Upper lobe of left lung (tissue), 6 donors: ENCODE measurements around the gene CRPPA. TPM values are rescaled to one million over a fixed set of nuclear protein-coding genes. Genes with fewer than 3 reads are reported as not detected.
A peak's percentile ranks its signal among the peaks of the same experiment; 100 is the strongest.

Experiments used
- ATAC-seq, 2 donors: fragments of 200-7000 bp; cut with Tn5 transposase; one replicate each; pipeline ENCODE4 v1.9.1; 2022; ENCODE audit warnings: mild to moderate bottlenecking in 2 of 2, moderate library complexity in 2 of 2; ENCODE audit not compliant: low FRiP score in 2 of 2
- DNase-seq, 2 donors: peaks; one replicate each; pipeline ENCODE4 v3.0.0-alpha.2; 2019 to 2020
- H3K27ac ChIP-seq, 4 donors: fragments of 200-600 bp; sonication (generic); one replicate each; pipeline ENCODE4 v1.5.1; 2016 to 2019
- H3K27me3 ChIP-seq, 4 donors: fragments of 200-600 bp; sonication (generic); one replicate each; pipeline ENCODE4 v1.5.1; 2017 to 2019
- H3K36me3 ChIP-seq, 4 donors: fragments of 200-600 bp; sonication (generic); one replicate each; pipeline ENCODE4 v1.5.1; 2016 to 2019
- H3K4me1 ChIP-seq, 4 donors: fragments of 200-600 bp; sonication (generic); one replicate each; pipeline ENCODE4 v1.5.1; 2018 to 2019
- H3K4me3 ChIP-seq, 4 donors: fragments of 200-600 bp; sonication (generic); one replicate each; pipeline ENCODE4 v1.5.1; 2017 to 2019; ENCODE audit warnings: mild to moderate bottlenecking in 2 of 4, moderate library complexity in 1 of 4
- H3K9me3 ChIP-seq, 4 donors: fragments of 200-600 bp; sonication (generic); one replicate each; pipeline ENCODE4 v1.5.1; 2018 to 2019
- EP300 ChIP-seq, 4 donors: sonication (generic); formaldehyde crosslinking; IDR thresholded peaks; one replicate each; pipeline ENCODE4 v1.5.1; 2017; ENCODE audit warnings: antibody characterized with exemption in 4 of 4, control low read depth in 2 of 4
- POLR2A ChIP-seq, 4 donors: fragments of 450-650 bp; IDR thresholded peaks; one replicate each; pipeline ENCODE4 v1.5.1; 2016 to 2017; ENCODE audit warnings: antibody characterized with exemption in 4 of 4, mild to moderate bottlenecking in 2 of 4
- POLR2AphosphoS5 ChIP-seq, 2 donors: sonication (generic); formaldehyde crosslinking; IDR thresholded peaks; one replicate each; pipeline ENCODE4 v1.5.1; 2017; ENCODE audit warnings: antibody characterized with exemption in 2 of 2
- WGBS, 2 donors: methylation state at CpG; one replicate each; pipeline ENCODE4 v1.1.5; 2017 to 2018; 5-methylcytosine and 5-hydroxymethylcytosine counted together
- total RNA-seq, 6 donors: library from RNA; depleted of rRNA in 4 of 6; stranded (reverse); fragments of >200 nt in 4 of 6; gene quantifications; one replicate each; pipeline versions ENCODE4 v1.1.0 to v1.2.1, GENCODE V29; 2016 to 2021
- TF ChIP-seq, protein P1 (sequence below), 6 experiments: fragments of 450-650 bp in 4 of 6; fragments of 200-600 bp in 2 of 6; sonication (generic) in 2 of 6; IDR thresholded peaks; one replicate each; pipeline ENCODE4 v1.5.1; 2016 to 2019; ENCODE audit warnings: antibody characterized with exemption in 6 of 6
- donor health status: DM: no; HTN: no; CAD: no; lungs with moderate emphysema.
- donor health status: DM: no; HTN: yes; CAD: no; lungs with severe emphysema.

CRPPA gene
- total RNA-seq, 6 donors from 2014 or later = 1.0 to 3.3 (median 2.4) TPM

DNA sequence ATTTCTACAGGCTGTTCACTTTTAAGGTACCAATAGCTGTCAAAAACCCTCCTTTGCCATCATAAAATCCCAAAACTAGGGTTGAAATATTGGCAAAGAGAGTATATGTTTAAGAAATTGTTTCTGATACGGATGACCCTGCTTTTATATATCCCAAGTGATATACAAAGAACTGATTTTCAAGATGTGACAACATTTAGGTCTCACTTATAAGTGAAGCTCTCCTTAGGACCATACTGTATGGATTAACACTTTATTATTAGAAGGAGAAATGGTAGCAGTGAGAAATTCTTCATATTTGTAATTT is 11.0 kb upstream of the CRPPA start:
- DNase-seq (no peak), ATAC-seq (no peak)
- H3K4me1 ChIP-seq = peaks cover 0 to 6% (median 2%) of the 10 kb centered on the region in 4 donors
- WGBS, 2 donors = 97% methylated on average over 1 of the region's 1 CpG
- H3K9me3 ChIP-seq = no peaks in the 10 kb centered on the region
- H3K4me3 ChIP-seq = no peak overlapping the region
- TF ChIP-seq EP300 (IDR thresholded peaks at IDR 0.05) = no peak
- TF ChIP-seq, protein P1, sequence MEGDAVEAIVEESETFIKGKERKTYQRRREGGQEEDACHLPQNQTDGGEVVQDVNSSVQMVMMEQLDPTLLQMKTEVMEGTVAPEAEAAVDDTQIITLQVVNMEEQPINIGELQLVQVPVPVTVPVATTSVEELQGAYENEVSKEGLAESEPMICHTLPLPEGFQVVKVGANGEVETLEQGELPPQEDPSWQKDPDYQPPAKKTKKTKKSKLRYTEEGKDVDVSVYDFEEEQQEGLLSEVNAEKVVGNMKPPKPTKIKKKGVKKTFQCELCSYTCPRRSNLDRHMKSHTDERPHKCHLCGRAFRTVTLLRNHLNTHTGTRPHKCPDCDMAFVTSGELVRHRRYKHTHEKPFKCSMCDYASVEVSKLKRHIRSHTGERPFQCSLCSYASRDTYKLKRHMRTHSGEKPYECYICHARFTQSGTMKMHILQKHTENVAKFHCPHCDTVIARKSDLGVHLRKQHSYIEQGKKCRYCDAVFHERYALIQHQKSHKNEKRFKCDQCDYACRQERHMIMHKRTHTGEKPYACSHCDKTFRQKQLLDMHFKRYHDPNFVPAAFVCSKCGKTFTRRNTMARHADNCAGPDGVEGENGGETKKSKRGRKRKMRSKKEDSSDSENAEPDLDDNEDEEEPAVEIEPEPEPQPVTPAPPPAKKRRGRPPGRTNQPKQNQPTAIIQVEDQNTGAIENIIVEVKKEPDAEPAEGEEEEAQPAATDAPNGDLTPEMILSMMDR (IDR thresholded peaks at IDR 0.05) = no peak
- no peak for TF ChIP-seq POLR2AphosphoS5 (IDR thresholded peaks at IDR 0.05)
- no peak for TF ChIP-seq POLR2A (IDR thresholded peaks at IDR 0.05)
- H3K36me3 ChIP-seq = no peaks in the 10 kb centered on the region
- no peak overlapping the region for H3K27ac ChIP-seq
- H3K27me3 ChIP-seq = no peaks in the 10 kb centered on the region

DNA sequence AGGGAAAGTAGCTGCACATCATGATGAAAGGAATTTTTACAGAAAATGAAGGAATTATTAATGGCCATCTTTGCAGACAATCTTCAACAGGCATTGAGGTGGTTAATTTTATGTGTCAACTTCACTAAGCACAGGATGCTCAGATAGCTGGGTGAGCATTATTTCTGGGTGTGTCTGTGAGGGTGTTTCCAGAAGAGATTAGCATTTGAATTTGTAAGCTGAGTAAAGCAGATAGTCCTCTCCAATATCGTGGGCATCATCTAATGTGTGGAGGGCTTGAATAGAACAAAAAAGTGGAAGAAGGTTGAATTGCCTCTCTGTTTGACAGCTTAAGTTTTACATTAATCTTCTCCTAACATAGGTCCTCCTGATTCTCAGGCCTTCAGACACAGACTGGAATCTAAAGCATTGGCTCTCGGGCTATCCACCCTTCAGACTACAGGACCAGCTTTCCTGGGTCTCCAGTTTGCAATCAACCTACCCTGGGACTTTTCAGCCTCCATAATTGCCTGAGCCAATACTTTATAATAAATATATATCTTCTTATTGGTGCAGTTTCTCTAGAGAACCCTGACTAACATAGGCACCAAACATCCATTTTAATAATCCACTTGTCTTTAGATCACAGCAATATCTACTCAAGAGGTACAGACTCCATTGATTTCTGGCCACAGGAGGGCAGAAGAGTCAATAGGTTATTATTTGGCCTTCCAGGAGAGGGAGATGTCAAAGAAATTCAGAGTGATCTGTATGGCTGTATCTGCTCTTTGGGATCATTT is 10.5 kb upstream of the CRPPA start:
- H3K4me1 ChIP-seq = peaks cover 0 to 6% (median 2%) of the 10 kb centered on the region in 4 donors
- no peaks in the 10 kb centered on the region for H3K27me3 ChIP-seq
- no peak overlapping the region for H3K27ac ChIP-seq
- no peaks in the 10 kb centered on the region for H3K9me3 ChIP-seq
- no peaks in the 10 kb centered on the region for H3K36me3 ChIP-seq
- 91 to 92% methylated on average over 2 of the region's 2 CpGs for WGBS, 2 donors
- no peak overlapping the region for H3K4me3 ChIP-seq
- no peak for TF ChIP-seq POLR2AphosphoS5 (IDR thresholded peaks at IDR 0.05)
- TF ChIP-seq, protein P1 (IDR thresholded peaks at IDR 0.05) = peak in 3 of 6 experiments; percentile 25 to 32 (median 28)
- TF ChIP-seq EP300 (IDR thresholded peaks at IDR 0.05) = no peak
- no peak for TF ChIP-seq POLR2A (IDR thresholded peaks at IDR 0.05)
- DNase-seq (no peak), ATAC-seq (peak in 1 of 2 donors; percentile 51)

DNA sequence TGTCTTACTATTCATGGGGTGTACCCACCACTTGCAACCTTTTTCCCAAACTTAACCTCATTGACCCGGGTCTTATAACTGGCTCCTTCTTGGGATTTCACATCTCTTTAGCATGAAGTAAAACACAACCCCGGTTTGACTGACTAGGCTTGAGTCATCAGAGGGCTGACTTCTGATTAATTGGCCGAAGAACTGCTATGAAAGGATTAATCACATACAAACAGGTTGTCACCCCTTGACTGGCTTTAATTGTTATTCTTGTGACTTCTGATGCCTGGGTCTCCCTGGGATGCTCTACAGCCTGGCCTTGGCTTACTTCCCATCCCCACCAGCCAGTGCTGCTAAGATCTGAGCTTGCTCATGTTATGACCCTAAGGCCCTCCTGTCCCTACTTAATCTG is 8.8 kb upstream of the CRPPA start:
- no peaks in the 10 kb centered on the region for H3K9me3 ChIP-seq
- H3K27ac ChIP-seq = no peak overlapping the region
- ATAC-seq (no peak), DNase-seq (no peak)
- no peaks in the 10 kb centered on the region for H3K27me3 ChIP-seq
- H3K4me3 ChIP-seq = no peak overlapping the region
- TF ChIP-seq POLR2A (IDR thresholded peaks at IDR 0.05) = no peak
- no peak for TF ChIP-seq POLR2AphosphoS5 (IDR thresholded peaks at IDR 0.05)
- TF ChIP-seq, protein P1 (IDR thresholded peaks at IDR 0.05) = no peak
- no peak for TF ChIP-seq EP300 (IDR thresholded peaks at IDR 0.05)
- peaks cover 0 to 6% (median 2%) of the 10 kb centered on the region in 4 donors for H3K4me1 ChIP-seq
- 86 to 87% methylated on average over 3 of the region's 3 CpGs for WGBS, 2 donors
- H3K36me3 ChIP-seq = no peaks in the 10 kb centered on the region

DNA sequence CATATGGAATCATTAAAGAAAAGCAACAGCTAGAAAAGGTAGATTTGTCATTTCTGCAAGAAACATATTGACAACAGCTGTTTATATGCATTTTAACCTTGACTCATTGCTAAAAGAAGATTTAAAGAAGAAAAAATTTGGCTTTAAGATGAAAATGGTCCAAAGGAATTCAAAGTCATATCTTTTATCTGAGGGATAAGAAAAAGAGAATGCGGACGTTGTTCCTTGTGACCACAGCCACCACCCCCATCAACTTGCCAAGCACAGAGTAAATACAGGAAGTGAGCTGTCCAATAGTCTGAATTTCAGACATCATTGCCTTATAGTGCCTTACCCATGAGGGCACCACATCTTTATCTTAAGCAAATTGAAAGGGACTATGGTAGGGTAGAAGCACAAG is 7.3 kb upstream of the CRPPA start:
- Histone ChIP-seq H3K4me1 (peaks cover 0 to 6% (median 2%) of the 10 kb centered on the region in 4 donors), H3K27ac (no peak overlapping the region), H3K9me3 (no peaks in the 10 kb centered on the region), H3K4me3 (no peak overlapping the region), H3K27me3 (no peaks in the 10 kb centered on the region), H3K36me3 (no peaks in the 10 kb centered on the region)
- 26 to 28% methylated on average over 2 of the region's 2 CpGs for WGBS, 2 donors
- no peak for DNase-seq
- TF ChIP-seq POLR2A (IDR thresholded peaks at IDR 0.05) = no peak
- TF ChIP-seq EP300 (IDR thresholded peaks at IDR 0.05) = no peak
- TF ChIP-seq POLR2AphosphoS5 (IDR thresholded peaks at IDR 0.05) = no peak
- TF ChIP-seq, protein P1 (IDR thresholded peaks at IDR 0.05) = no peak
- ATAC-seq = no peak

DNA sequence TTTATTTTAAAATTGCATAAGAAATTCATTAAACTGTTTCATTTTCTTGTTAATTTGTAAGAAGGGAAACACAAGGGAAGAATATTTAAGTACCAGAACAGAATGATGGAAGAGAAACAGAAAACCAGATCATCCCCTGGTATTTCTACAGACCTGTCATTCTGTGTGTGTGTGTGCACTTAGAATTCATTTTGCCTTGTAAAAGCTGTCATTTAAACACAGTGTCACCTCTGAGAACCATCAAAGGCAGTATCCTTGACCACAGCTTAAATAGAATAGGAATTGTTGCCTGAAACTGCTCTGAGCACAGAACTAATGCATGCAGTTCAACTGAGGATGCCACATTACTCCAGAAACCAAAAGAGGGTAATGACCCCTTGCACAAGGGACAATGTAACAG is 6.8 kb upstream of the CRPPA start:
- DNase-seq = no peak
- no peaks in the 10 kb centered on the region for H3K27me3 ChIP-seq
- no peak overlapping the region for H3K4me3 ChIP-seq
- H3K27ac ChIP-seq = no peak overlapping the region
- H3K36me3 ChIP-seq = no peaks in the 10 kb centered on the region
- no peaks in the 10 kb centered on the region for H3K9me3 ChIP-seq
- H3K4me1 ChIP-seq = peaks cover 0 to 6% (median 2%) of the 10 kb centered on the region in 4 donors
- ATAC-seq = no peak
- TF ChIP-seq EP300 (IDR thresholded peaks at IDR 0.05) (no peak), POLR2A (IDR thresholded peaks at IDR 0.05) (no peak), POLR2AphosphoS5 (IDR thresholded peaks at IDR 0.05) (no peak)
- TF ChIP-seq, protein P1 (IDR thresholded peaks at IDR 0.05) = no peak
